HG03064 (cell line): ENCODE data around the gene KLHL25.
A peak's percentile ranks its signal among the peaks of the same experiment; 100 is the strongest.
"Not testable (repeated sequence)": the region's sequence is repeated elsewhere in the genome, so short reads cannot be mapped to it uniquely, and the experiment has no call there.

Source experiments
- ATAC-seq: cut with Tn5 transposase; IDR thresholded peaks from one replicate; pipeline ENCODE4 v1.9.1; 2021; ENCODE audit warnings: low read depth; ENCODE audit not compliant: unreplicated experiment

The KLHL25 gene, protein sequence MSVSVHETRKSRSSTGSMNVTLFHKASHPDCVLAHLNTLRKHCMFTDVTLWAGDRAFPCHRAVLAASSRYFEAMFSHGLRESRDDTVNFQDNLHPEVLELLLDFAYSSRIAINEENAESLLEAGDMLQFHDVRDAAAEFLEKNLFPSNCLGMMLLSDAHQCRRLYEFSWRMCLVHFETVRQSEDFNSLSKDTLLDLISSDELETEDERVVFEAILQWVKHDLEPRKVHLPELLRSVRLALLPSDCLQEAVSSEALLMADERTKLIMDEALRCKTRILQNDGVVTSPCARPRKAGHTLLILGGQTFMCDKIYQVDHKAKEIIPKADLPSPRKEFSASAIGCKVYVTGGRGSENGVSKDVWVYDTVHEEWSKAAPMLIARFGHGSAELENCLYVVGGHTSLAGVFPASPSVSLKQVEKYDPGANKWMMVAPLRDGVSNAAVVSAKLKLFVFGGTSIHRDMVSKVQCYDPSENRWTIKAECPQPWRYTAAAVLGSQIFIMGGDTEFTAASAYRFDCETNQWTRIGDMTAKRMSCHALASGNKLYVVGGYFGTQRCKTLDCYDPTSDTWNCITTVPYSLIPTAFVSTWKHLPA

DNA sequence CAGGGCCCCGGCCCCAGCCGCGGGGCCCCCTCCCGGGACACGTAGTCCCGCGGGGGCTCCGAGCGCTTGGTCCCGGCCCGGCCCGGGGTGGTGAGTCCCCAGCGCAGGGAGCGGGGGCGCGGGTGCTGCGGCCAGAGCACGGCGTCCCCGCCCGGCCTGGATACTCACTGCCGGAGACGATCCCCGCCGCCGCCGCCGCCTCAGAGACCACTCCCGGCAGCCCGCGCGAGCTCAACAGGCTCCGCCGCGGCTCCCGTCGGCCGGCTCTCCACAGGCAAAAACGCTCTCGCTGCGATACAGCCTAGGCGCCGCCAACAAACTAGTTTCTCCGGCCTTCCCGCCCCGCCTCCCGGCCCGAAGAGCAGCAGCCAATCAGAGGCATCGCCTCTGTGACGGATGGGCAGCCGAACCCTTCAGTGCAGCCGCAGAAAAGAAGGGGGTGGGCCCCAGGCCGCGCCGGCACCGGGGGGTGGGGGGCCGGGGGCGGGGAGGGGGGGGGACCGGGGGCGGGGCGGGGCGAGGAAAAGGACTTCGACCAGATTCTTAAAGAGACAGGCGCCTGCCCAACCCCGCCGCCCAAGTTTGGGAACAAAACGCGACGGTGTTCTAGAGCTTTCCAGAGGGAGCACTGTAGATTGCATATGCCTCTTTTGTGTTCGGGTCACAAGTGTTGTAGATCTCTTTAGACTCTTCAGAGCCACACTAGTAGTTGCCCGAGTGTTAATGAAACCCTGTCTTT lies at the start of gene KLHL25:
KLHL25 (minus strand) TSS at position 328 of the 739 bp plus-strand sequence. CDS start 25,115 bp downstream, outside the sequence.
- ATAC-seq: peak; percentile 99

DNA sequence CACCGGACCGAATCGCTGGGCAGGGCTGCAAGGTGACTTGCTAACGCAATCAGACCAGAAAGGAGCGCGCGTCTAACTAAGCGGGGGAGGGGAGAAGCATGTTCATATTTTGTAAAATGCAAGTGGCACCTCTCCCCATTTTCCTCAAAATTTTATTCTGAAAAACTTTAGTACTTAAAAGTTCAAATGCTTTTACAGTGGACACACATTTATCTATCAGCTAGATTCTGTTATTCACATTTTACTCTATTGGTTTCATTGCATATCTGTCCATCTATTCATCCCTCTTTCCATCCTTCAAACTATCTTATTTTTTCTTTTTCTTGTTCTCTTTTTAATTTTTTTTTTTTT lies 46.1 kb upstream of the KLHL25 start:
- no peak for ATAC-seq

DNA sequence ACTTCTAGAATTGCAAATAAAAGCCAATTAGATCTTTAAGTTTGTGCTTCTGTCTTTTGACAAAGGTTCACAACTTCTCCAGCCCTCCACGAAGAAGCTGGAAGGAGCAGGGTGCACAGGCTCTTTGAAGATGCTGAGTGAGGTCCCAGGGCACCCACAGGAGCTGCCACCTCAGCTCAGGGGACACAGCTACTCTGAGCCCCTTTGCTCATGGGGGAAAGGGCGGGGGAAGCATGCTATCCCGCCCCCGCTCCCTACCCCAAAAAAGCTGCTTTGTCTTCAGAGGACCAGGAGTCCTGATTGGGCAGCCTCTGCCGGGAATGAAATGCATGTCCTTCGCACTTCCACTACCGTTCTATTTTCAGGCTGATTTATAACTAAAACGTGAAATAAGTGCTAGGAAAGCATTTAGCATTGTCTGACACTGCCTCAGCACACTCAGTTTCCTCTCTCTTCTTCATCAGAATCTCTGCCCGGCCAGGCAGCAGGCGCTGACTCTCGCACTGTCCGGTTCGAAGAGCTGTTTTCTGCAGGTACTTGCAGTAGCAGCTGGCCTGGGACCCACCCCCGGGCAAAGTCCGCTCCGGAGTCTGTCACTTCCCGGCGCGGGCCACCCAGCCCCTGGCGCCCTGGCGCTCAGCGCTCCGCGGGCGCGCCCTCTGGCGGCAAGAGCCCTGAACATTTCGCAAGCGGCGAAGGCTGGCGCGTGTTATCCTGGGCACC lies 45.5 kb upstream of the KLHL25 start:
- peak; percentile 91 for ATAC-seq

DNA sequence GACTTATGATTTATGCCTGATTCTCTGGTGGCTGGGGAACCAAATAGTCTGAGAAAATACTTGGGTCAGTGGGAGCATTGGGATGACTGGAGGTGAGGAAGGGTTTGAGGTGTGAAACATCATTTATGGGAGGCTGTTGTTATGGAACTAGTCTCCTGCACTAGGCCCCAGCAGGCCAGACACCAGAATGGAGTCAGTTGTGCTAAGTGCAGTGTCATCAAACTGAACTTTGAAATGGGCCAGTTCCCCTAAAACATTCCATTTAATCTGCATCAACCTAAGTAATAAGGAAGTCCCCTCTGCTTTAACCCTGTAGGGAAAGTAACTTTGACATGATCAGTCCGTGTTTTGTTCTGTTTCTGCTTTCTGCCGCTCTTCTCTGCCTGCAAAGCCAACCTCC lies 44.9 kb upstream of the KLHL25 start:
- ATAC-seq: no peak

DNA sequence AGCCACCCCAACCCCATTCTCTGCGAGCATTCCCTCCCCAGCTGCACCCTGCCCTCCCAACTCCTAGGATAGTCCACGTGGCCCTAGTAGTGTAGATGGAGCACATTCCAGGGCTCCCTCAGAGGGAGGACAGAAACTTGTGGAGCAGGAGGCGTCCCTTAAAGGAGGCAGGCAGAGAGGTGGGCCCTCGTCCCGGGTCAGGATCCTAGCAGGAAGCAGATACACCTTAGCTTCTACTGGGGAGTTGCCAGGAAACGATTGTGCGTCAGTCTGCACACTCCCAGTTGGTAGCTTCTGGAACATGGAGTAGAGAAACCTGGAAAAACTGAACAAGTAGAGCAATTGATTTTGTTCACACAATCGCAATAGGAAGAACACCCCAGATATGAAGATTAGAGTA lies 43.9 kb upstream of the KLHL25 start:
- no peak for ATAC-seq

DNA sequence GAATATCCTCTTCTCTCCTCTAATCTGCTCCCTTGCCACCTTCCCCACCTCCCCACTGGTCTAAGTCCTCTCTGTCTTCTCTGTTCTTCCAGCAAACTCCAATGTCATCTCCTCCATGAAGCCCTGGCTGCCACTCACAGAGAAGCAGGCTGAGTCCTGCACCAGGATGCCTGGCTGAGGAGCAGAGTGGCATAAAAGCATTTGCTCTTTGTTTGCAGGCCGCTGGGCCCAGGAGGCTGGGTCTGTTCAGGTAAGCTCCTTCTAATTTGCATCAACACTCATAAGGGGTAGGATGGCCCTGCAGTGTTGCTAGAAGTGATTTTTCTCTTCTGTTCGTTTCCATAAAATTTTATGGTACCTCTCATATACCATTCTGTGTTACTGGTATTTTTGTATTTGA lies 43.2 kb upstream of the KLHL25 start:
- no peak for ATAC-seq

DNA sequence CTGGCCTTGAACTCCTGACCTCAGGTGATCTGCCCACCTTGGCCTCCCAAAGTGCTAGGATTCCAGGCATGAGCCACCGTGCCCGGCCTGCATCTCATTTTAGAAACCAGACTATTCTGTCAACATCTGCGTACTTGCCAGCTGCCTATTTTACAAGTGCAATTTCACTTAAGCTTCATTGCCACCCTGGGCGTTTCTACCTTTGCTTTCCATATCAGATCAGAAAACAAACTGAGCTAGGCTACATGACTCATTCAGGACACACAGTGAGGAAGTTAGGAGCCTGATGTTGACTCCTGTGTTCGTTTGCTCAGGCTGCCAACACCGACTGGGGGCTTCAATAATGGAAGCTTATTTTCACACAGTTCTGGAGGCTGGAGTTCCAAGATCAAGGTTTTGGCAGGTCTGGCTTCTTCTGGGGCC lies 42.3 kb upstream of the KLHL25 start:
- no peak for ATAC-seq

DNA sequence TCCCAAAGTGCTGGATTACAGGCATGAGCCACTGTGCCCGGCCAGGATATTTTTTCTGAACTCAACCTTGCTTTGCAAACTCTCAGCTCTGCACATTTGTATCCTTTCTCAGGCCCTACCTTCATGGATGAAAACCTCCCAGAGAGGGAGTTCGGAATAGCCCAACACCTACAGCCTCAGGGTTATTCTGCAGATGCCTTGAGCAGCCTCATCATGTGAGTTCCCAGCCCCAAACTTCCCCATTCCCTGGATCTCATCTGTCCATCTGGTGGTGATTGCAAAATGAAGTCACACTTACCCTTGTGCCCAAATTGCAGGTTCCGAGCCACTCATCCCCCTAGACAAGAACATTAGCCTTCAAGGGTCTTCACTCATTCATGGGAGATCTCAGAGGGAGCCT lies 39.9 kb upstream of the KLHL25 start:
- ATAC-seq: no peak

DNA sequence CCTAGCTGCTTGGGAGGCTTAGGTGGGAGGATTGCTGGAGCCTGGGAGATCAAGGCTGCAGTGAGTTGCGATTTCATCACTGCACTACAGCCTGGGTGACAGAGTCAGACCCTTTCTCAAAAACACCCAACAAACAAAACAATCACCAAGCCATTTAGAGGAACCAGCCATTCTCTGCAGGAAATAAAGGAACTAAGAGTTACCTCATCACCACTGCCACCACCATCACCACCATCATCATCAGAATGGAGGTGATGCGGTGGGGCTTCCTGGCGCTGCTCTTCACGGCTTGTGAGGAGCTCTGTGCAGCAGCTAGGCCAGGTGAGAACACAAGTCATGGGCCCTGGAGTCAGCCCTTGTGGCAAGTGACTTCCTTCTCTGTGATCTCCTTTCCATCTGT lies 37.7 kb upstream of the KLHL25 start:
- ATAC-seq: no peak

DNA sequence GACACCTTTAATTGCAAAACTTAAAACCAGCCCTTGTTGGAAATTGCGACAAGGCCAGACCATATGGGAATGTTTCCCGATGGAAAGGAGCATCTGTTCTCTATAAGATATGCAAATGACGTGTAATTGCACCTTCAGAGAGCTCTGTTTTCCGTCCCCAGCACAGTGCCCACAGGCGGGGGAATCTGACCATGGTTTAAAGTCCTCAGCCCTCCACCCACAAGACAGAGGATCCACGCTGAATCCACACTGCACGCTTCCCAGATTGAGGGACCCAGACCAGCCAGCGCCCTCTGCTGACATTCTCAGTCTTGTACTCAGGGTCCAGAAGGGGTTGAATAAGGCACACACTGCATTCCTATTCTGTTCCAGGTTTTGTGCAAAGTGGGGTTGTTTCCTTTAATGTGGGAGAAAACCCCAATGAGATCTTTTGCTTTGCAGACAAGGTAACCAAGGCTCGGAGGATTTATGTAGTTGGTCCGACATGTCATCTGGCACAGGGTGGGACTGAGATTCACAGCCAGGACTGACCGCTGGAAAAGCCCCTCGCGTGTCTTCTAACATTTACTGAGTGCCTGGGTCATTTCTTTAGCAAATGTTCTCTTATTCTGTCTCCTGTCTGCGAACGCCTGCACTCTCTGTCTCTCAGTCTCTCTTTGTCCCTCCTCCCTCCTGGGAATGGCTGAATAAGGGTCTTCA lies 36.8 kb upstream of the KLHL25 start:
- no peak for ATAC-seq

DNA sequence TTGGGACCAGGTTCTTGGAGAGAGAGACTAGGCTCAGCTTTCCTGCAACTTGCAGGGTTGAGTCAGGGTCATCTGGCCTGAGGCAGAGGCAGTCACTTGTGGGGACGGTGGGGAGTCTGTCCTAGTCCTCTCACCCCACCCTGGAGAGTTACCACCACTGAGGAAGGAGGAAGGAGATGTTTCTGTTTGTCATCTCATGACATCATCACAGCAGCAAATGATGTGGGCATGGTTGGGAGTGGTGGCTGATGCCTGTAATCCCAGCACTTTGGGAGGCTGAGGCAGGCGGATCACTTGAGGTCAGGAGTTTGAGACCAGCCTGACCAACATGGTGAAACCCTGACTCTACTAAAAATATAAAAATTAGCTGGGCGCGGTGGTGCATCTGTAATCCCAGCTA lies 35.0 kb upstream of the KLHL25 start:
- not testable (repeated sequence) for ATAC-seq

DNA sequence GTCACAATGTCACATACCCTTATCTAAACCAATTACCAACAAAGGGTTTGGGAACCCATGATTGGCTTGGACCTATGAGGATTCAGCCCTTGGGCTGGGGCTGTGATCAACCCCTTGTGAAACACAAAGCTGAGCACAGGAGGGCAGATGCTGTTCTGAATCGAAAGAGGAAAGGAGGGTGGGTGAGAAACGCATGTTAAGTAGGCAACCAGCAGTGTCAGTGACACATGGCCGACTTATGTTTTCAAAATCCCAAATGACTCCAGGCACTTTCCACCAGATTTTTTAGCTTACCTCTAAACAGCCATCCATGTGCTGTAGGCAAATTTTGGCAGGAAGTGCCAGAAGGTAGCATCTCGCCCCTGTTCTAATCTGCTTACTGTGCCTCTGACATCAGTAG lies 34.1 kb upstream of the KLHL25 start:
- ATAC-seq: no peak

DNA sequence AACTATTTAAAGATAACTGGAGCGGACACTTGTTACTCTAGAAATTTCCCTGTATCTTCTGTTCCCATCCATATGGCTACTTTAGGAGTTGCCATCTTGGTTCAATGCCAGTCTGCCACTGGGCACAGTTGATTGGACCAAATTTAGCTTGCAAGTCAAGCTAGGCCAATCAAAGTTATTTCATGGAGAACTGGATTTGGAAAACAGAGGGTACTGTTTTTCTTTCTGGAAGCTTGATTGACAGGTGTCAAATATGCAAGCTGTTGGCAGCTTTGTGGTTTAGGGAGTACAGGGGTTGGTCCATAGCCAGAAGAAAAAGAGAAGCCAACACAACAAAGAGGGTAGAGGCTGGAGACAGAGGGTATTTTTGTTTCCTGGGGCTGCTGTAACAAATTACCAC lies 33.4 kb upstream of the KLHL25 start:
- ATAC-seq: no peak

DNA sequence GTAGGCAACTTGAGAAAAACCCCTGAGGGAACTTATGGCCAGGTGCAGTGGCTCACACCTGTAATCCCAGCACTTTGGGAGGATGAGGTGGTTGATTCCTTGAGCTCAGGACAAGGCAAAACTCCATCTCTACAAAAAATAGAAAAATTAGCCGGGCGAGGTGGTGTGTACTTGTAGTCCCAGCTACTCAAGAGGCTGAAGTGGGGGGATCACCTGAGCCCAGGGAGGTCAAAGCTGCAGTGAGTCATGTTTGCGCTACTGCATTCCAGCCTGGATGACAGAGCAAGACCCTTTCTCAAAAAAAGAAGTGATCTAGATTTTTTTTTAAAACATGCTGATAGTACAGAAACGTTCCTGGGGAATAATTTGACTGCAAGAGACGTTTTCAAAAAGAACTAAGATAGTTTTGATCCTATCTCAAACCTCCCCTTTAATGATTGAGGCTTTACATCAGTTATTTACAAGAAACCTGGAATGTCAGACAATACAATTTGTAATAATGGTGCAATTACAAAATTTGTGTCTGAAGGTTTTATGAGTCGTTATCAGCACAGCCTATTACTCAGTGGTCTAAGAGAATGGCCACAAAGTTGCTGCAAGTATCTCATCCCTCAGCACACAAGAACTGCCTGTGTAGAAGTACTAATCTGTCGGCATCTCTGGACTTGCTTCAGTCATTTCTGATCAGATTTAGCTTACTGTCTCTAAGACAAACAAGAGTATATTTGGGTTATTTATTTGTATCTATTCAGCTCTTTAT lies 32.2 kb upstream of the KLHL25 start:
- no peak for ATAC-seq

DNA sequence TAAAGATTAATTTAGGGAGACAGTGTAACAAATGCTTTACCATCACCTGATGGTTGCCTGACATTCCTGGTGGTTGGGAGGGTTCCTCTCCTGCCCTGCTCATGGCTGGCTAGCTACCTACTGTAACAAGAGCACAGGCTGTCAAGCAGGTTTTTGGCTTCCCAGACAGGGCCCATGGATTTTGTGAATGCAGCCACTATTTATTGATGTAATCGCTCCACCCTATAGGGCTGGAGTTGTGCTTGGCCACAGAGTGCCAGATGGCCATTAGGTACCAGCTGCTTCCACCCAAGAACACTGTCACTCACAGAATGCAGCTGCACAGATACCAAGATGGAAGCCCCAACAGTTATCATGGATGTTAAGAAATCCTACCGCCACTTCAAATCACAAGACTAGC lies 31.0 kb upstream of the KLHL25 start:
- ATAC-seq: no peak

DNA sequence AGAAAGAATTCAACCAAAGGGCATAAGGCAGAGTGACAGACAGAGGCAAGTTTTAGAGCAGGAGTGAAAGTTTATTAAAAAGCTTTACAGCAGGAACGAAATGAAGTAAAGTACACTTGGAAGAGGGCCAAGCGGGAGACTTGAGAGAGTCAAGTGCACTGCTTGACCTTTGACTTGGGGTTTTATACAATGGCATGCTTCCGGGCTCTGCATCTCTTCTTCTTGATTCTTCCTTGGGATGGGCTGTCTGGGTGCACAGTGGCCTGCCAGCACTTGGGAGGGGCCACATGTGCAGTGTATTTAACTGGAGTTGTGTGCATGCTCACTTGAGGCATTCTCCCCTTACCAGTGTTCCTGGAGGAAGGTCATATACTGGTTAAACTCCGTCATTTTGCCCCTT lies 30.4 kb upstream of the KLHL25 start:
- ATAC-seq: no peak

DNA sequence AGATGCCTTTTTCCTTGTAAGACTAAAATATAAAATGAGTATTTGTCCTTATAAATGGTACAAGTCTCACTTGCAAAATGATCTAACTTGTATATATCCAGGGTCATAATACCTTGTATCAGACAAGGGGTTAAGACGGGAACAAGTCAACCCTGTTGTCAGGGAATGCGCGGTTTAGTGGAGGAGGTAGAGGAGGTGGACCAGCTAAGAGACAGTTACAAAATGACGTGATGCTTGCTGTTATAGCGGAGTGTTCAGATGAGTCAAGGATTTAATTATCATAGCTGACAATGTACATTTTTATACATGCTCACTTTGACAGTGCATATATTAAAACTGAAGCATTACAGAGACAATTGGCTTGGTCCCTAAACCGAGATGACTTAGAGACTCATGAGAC lies 26.8 kb upstream of the KLHL25 start:
- no peak for ATAC-seq

DNA sequence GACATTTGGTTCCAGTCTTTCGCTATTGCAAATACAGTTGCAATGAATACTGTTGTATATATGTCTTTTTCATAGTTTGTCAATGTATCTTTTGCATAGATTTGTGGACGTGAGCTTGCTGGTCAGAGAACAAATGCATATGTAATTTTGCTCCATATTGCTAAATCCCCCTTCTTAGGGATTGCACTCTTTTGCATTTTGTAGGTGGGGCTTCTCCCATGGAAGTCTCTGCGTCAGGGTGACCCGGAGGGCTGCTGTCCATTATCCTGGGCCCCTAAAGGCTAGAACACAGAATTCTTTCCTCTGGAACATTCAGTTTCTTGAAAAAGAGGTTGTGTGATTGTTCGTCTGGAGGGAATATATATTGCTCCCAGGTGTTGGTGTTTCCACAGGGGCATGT lies 25.2 kb upstream of the KLHL25 start:
- ATAC-seq: no peak

DNA sequence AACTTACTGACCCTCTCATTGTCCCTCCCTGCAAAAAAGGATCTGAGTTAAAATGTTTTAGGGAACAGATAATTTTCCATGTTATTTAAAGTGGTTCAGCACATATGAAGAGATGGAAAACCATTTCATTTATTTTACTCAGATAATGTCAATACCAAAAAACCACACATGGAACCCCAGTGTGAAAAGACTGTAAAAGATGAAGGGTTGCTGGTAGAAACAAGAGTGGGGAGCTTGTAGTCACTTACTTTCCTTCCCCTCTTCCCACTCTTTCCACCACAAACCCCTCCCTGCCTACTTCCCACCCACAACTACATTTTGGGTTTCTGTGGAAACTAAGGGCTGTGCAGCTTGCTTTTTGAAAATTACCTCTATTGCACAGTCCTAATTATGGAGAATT lies 18.5 kb upstream of the KLHL25 start:
- ATAC-seq: no peak

DNA sequence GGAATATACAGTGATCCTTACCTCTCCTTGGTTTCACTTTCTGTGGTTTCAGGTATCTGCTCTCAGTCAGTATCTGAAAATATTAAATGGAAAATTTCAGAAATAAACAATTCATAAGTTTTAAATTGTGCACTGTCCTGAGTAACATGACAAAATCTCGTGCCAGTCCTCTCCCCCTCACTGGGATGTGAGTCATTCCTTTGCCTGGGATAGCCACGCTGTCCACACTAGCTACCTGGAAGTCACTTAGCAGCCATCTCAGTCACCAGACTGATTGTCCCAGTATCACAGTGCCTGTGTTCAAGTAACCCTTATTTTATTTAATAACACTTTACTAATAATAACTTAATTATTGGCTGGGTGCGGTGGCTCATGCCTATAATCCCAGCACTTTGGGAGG lies 15.3 kb upstream of the KLHL25 start:
- no peak for ATAC-seq
